GM21717 (cell line): ENCODE results near the gene PLPPR5.

Experiments
- ATAC-seq: cut with Tn5 transposase; IDR thresholded peaks from one replicate; pipeline ENCODE4 v1.9.1; 2021; ENCODE audit warnings: mild to moderate bottlenecking, moderate library complexity; ENCODE audit not compliant: unreplicated experiment

Gene PLPPR5

DNA sequence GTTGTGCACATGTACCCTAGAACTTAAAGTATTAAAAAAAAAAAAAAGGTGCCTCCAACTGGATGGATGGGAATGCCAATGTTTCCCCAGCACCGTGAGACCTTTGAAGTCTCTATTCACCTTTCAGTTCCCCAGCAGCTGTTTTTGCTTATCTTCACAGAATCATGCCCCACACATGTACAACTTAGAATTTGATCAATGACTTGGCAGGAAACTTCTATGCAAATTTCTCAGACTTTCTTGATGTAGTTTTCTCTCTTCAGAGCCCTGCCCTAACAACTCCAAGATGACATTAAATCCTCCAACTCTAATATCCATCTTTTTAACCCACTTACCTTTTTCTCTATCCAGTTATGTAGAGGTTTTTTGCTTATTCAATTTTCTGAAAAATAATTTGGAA is 144.3 kb downstream of the PLPPR5 start:
- no peak for ATAC-seq

DNA sequence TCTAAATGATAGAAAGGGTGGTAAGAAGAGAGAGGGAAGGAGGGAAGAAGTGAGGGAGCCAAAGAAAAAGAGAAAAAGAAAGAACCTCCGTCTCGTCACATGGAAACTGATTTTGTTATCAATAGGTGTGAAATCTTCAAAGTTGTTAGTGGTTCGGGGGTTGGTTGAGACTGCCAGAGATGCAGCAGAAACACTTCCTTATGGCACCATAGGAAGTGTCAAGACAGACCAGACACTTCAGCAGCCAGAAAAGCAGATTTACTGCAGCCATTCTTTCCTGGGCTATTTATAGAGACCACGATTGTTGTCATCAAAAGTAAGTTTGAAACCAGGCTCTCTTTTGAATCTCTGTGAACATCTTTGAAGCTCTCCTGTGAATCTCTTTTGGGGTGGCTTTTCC is 150.5 kb downstream of the PLPPR5 start:
- ATAC-seq, result no peak

DNA sequence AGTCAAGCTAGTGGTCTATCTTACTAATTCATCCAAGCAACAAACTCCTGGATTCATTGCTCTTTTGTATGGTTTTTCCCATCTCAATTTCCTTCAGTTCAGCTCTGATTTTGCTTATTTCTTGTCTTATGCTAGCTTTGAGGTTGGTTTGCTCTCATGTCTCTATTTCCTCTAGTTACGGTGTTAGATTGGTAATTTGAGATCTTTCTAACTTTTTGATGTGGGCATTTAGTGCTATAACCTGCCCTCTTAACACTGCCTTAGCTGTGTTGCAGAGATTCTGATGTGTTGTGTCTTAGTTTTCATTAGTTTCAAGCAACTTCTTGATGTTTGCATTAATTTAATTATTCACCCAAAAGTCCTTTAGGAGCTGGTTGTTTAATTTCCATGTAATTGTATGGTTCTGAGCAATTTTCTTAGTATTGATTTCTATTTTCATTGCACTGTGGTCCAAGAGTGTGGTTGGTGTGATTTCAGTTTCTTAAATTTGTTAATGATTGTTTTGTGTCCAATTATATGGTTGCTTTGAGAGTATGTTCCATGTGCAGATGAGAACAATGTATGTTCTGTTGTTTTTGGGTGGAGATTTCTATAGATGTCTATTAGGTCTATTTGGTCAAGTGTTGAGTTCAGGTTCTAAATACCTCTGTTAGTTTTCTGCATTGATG is 154.6 kb downstream of the PLPPR5 start:
- ATAC-seq, result no peak

DNA sequence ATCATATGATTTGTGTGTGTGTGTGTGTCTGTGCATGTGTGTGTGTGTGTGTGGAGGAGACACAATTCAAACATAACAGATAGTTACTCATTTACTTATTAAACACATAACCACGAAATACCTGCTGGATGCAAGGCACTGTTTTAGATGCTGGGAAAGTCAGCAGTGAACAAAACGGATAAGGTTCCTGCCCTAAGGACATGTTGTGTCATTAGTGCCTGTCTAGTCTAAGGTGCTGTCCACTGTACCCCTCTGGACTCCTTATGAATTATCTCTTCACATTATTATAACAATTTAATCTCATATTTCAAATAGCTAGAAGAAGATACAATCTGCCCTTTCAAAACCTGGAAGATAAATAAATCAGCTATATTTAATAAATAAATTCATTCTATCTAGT is 162.4 kb downstream of the PLPPR5 start:
- no peak for ATAC-seq
